HG03378 (cell line): Measurements from ENCODE around the gene TMEM127.
"Not testable (repeated sequence)": the region's sequence is repeated elsewhere in the genome, so short reads cannot be mapped to it uniquely, and the experiment has no call there.

Source experiments
- ATAC-seq: cut with Tn5 transposase; IDR thresholded peaks from one replicate; pipeline ENCODE4 v1.9.1; 2021; ENCODE audit warnings: mild to moderate bottlenecking, moderate library complexity; ENCODE audit not compliant: unreplicated experiment

Gene TMEM127

GRCh38 chr2:96264656-96265348, 995 bp downstream of the TMEM127 start:
- ATAC-seq = no peak

DNA sequence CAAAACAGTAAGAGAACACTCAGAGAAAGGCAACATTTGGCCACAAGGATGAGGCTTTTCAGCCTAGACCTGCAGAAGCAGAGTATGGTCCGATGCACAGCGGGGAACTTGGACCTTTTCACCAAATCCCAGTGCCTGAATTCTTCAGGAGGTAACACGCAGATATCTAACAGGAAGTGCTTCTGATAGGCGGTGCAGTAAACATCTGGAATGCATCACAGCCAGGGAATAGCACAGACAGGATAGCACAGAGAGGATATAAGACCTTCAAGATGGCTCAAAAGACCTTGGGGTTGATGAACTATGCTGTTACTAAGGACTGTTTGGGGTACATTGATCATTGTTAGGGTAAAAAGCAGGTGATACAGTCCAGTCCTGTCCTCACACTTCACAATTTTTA, 1.7 kb downstream of the TMEM127 start:
- no peak for ATAC-seq

DNA sequence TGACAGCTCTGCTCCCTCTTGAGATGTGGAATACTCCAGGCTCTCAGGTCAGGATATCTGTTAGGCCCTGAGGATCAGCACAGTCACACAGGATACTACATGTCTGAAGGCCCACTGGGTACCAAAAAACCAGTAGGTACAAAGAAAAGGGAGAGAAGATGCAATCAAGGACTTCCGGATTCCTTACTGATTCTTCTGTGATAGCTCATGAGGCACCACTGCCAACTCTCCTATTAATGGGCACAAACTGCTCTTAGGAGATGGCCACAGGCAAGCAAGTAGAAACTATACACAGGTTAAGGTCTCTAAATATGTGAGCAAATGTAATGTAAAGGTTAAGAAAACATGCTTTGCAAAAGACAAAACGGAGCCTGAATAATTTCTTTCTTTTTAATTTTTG, 3.5 kb downstream of the TMEM127 start:
- no peak for ATAC-seq

DNA sequence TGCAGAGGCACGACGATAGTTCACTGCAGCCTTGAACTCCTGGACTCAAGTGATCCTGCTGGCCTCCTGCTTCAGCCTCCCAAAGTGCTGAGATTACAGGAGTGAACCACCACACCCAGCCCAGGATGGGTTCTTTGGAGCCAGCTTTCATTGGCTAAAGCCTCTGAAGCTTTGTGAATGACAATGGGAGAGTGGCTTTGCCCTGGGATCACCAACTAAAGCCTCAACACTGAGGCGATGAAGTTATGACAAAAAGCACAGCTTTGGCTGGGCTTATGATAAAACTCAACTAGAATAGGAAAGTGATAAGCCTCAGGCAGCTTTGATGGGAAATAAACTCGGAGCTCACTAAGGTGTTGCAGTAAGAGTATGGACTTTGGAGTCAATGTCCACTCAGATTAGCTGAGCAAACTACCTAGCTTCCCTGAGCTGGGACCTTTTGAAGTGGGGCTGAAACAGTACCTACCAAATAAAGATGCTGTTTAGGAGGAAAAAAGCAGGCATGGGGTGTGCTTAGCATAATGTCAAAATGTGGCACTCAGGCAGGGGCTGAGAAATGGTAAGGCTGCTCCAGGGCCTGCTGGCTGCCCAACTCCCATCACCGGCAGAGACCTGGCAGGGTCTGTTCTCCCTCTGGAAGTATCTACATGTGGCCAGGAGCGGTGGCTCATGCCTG, 4.3 kb downstream of the TMEM127 start:
- no peak for ATAC-seq

GRCh38 chr2:96260387-96261260, 5.2 kb downstream of the TMEM127 start:
- no peak for ATAC-seq

- no peak for ATAC-seq
These were observed 6.3 kb downstream of the TMEM127 start for GRCh38 chr2:96259497-96259921.

GRCh38 chr2:96258166-96259022, 7.4 kb downstream of the TMEM127 start:
- no peak for ATAC-seq

GRCh38 chr2:96257744-96258143, 8.1 kb downstream of the TMEM127 start:
- not testable (repeated sequence) for ATAC-seq

DNA sequence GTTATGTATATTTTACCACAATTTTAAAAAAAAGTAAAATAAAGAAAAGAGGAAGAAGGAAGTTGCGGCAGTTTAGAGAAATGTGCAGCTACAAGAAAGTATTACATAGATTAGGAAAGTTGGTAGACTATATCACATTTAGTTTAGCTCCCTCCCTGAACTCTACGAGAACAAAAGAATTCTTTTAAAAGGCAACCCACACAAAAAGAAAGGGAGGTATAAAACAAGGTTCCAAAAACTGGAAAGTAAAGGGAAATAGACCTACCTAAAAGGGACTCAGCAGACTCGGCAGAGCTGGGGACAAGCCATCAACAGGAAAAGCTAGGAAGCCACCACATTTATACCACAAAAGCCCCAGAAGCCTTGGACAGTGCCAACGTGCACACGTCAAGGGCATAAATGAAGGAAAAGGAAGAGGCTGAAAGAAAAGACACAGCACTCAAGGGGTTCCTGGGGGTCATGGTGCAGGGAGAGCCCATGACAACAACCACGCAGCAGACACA, 9.1 kb downstream of the TMEM127 start:
- ATAC-seq = no peak

DNA sequence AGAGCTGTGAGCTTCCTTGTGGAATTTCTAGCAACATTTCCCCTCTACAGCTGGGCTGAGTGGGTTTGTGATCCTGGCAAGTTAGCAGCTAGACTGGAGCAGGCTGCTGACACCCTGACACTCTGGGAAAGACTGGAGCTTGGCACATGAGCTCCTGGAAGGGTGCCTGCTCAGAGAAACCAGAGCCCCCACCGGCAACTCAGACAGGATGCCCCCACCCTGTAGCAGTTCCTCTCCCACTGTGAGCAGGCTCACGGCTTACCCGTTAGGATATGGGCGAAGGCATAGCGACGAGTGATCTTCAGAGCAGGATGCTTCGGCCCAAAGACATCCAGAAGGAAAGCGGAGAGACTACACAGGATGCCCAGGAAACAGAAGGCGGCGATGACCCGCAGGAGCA, 11.2 kb downstream of the TMEM127 start:
- ATAC-seq = no peak

- ATAC-seq = no peak
These were observed 12.8 kb downstream of the TMEM127 start for GRCh38 chr2:96253006-96253405.

GRCh38 chr2:96252526-96252925, 13.3 kb downstream of the TMEM127 start:
- ATAC-seq = no peak

DNA sequence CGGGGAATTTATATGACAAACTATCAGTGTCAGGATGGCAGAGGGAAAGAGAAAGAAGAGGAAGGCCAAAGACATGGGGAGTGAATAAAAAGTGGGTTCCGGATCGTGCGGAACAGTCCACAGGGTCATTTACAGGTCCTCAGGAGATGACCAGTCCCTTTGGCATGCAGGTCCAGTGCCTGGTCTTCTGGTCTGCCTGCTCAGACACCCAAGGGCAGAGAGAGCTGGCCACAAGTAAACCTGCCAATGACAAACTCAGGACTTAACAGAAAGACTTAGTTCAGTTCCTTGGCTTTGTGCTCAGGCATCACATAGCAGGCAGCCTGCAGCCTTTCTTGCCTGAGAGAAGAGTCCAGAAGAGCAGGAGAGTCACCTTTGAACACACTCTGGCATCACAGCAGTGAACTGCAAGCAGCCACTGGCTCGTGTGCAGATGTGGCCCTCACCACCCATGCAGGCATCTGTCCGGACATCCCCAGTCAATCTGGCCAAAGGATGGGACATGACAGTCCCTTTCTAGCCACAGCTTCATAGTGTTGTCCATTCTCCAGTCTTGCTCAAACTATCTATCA, 14.0 kb downstream of the TMEM127 start:
- no peak for ATAC-seq

GRCh38 chr2:96250188-96250587, 15.6 kb downstream of the TMEM127 start:
- ATAC-seq = no peak

DNA sequence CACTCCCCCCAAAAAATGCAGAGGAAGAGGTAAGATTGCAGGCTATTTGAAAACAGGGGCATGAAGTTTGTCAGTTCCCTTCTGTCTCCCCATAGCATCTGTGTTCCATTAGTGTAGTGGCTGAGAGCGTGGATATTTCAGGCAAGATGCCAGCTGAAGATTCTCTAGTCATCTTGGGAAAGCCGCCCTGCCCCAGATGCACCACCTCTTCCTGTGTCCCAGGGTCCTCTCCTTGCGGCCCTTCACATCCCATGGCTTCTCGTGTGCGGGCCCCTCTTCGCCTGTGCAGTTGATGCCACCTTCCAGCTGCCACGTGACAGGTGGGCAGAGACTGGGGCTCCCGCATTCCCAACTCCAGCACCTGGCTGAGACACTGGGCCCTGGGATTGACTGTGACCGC, 16.1 kb downstream of the TMEM127 start:
- ATAC-seq = no peak

- no peak for ATAC-seq
These were observed 17.2 kb downstream of the TMEM127 start for GRCh38 chr2:96248624-96249023.

- ATAC-seq = no peak
These were observed 17.9 kb downstream of the TMEM127 start for GRCh38 chr2:96247896-96248295.

GRCh38 chr2:96247009-96247408, 18.8 kb downstream of the TMEM127 start:
- no peak for ATAC-seq

- no peak for ATAC-seq
These were observed 20.0 kb downstream of the TMEM127 start for GRCh38 chr2:96245609-96246390.
